ENCODE results near the gene DNAJA1. TPM values are rescaled to one million over a fixed set of nuclear protein-coding genes. Genes with fewer than 3 reads are reported as not detected.

DNAJA1 gene
- total and polyA plus RNA-seq, 2 donors (not counting 3 experiments of a cell fraction or from before 2014, with no cell fraction given), result 72.9 to 182 TPM

GRCh38 chr9:33044677-33045282, 19.7 kb downstream of the DNAJA1 start:
- TF ChIP-seq POLR2A (IDR thresholded peaks at IDR 0.05; ENCODE audit: low read depth, low read length) (no peak), GATA2 (IDR thresholded peaks at IDR 0.05; ENCODE audit: insufficient read depth, insufficient read length, low read depth, low read length) (no peak)
- TF ChIP-seq, protein P1, sequence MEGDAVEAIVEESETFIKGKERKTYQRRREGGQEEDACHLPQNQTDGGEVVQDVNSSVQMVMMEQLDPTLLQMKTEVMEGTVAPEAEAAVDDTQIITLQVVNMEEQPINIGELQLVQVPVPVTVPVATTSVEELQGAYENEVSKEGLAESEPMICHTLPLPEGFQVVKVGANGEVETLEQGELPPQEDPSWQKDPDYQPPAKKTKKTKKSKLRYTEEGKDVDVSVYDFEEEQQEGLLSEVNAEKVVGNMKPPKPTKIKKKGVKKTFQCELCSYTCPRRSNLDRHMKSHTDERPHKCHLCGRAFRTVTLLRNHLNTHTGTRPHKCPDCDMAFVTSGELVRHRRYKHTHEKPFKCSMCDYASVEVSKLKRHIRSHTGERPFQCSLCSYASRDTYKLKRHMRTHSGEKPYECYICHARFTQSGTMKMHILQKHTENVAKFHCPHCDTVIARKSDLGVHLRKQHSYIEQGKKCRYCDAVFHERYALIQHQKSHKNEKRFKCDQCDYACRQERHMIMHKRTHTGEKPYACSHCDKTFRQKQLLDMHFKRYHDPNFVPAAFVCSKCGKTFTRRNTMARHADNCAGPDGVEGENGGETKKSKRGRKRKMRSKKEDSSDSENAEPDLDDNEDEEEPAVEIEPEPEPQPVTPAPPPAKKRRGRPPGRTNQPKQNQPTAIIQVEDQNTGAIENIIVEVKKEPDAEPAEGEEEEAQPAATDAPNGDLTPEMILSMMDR (IDR thresholded peaks at IDR 0.05; ENCODE audit: extremely low read depth in 1 of 2, insufficient read depth in 1 of 2, low read depth in 1 of 2, low read length in 2 of 2), result peak; percentile 17 to 34
- H3K9me3 ChIP-seq (replicated peaks; ENCODE audit: control insufficient read depth, insufficient read depth, low read length), result no peaks in the 10 kb centered on the region
- CTCF ChIA-PET, result interaction anchor here (0.6 to 1.2 kb wide), 5 partner anchors 10 to 126 kb away, joined by 3 to 4 read pairs (median 3); partner anchors contain the start of gene DNAJA1
- H3K9me1 ChIP-seq (replicated peaks; ENCODE audit: control insufficient read depth, extremely low read depth, insufficient read depth, low read length), result no peaks in the 10 kb centered on the region
- no peaks in the 10 kb centered on the region for H3K79me2 ChIP-seq (ENCODE audit: control insufficient read depth, insufficient read depth, low read length)
- dilution Hi-C loops (cut with MboI; ENCODE audit: extremely low pct_ligation_motif_present, low sequenced_read_pairs), result no loop called here
- peak overlapping the region; percentile 88 for H3K9ac ChIP-seq (replicated peaks; ENCODE audit: extremely low read depth, insufficient read depth, low read length)
- intact Hi-C loops (cut with micrococcal nuclease), result loop anchor here (1.0 to 5.0 kb wide), 2 partner anchors 181 to 667 kb away; no protein-coding TSS in a partner anchor
- H2AFZ ChIP-seq (ENCODE audit: low read depth, low read length), result peak overlapping the region; percentile 76
- H3K4me2 ChIP-seq (ENCODE audit: insufficient read depth, low read length), result peak overlapping the region; percentile 70
- no TSS peak for BruUV-seq (replicated peaks)
- FAIRE-seq (no peak), DNase-seq (ENCODE audit: low read depth, low spot score) (no peak)
- H3K4me3 ChIP-seq (replicated peaks in 1 of 3; ENCODE audit: insufficient read depth in 1 of 3, low read depth in 1 of 3, low read length in 3 of 3), result peak overlapping the region; percentile 51 to 74 (median 65)
- peak overlapping the region; percentile 81 for H3K27ac ChIP-seq (ENCODE audit: insufficient read depth, low read depth, low read length)
- peaks cover 8 to 10% of the 10 kb centered on the region in 2 experiments for H3K36me3 ChIP-seq (ENCODE audit: control insufficient read depth in 2 of 2, extremely low read depth in 1 of 2, insufficient read depth in 2 of 2, low read length in 2 of 2)
- no peaks in the 10 kb centered on the region for H3K27me3 ChIP-seq (ENCODE audit: control insufficient read depth in 2 of 2, insufficient read depth in 2 of 2, low read length in 2 of 2)
- no peaks in the 10 kb centered on the region for H4K20me1 ChIP-seq (replicated peaks; ENCODE audit: control insufficient read depth, extremely low read depth, insufficient read depth, low read length)
- peaks cover 11% of the 10 kb centered on the region for H3K4me1 ChIP-seq (ENCODE audit: control insufficient read depth, extremely low read depth, insufficient read depth, low read length)
- POLR2A ChIA-PET, result interaction anchor here (2.5 kb wide), 1 partner anchor 20 kb away, joined by 15 read pairs; the partner anchor contains the start of gene DNAJA1

DNA sequence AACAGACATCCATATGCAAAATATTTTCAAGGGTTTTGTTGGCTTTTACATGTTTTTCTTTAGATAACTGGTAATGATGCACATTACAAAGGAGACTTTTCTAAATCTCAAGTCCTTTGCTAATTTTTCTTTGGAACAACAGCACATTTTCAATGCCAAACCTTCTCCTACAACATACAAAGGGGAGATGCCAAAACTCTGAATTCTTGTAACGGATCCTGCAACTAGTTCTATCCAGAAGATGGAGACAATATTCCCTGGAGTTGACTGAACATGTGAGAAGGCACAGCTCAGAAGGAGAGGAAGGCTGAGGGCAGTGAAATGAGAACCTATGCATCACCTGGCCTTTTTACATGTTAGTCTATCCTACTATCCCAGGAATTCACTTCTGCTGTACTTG, 21.0 kb downstream of the DNAJA1 start:
- no peak overlapping the region for H3K9ac ChIP-seq (replicated peaks; ENCODE audit: extremely low read depth, insufficient read depth, low read length)
- no peak overlapping the region for H3K27ac ChIP-seq (ENCODE audit: insufficient read depth, low read depth, low read length)
- no peaks in the 10 kb centered on the region for H4K20me1 ChIP-seq (replicated peaks; ENCODE audit: control insufficient read depth, extremely low read depth, insufficient read depth, low read length)
- H3K79me2 ChIP-seq (ENCODE audit: control insufficient read depth, insufficient read depth, low read length), result no peaks in the 10 kb centered on the region
- DNase-seq (ENCODE audit: low read depth, low spot score) (no peak), FAIRE-seq (no peak)
- ChIA-PET CTCF (interaction anchor here (1.1 kb wide), 1 partner anchor 180 kb away, joined by 10 read pairs; no protein-coding TSS in a partner anchor), POLR2A (no interaction called here)
- no peak for TF ChIP-seq GATA2 (IDR thresholded peaks at IDR 0.05; ENCODE audit: insufficient read depth, insufficient read length, low read depth, low read length)
- peaks cover 11% of the 10 kb centered on the region for H3K4me1 ChIP-seq (ENCODE audit: control insufficient read depth, extremely low read depth, insufficient read depth, low read length)
- no peak overlapping the region for H2AFZ ChIP-seq (ENCODE audit: low read depth, low read length)
- no peaks in the 10 kb centered on the region for H3K9me3 ChIP-seq (replicated peaks; ENCODE audit: control insufficient read depth, insufficient read depth, low read length)
- dilution Hi-C loops (cut with MboI; ENCODE audit: extremely low pct_ligation_motif_present, low sequenced_read_pairs), result no loop called here
- intact Hi-C loops (cut with micrococcal nuclease), result no loop called here
- peaks cover 0 to 10% of the 10 kb centered on the region in 2 experiments for H3K36me3 ChIP-seq (ENCODE audit: control insufficient read depth in 2 of 2, extremely low read depth in 1 of 2, insufficient read depth in 2 of 2, low read length in 2 of 2)
- no peak overlapping the region for H3K4me2 ChIP-seq (ENCODE audit: insufficient read depth, low read length)
- H3K4me3 ChIP-seq (replicated peaks in 1 of 3; ENCODE audit: insufficient read depth in 1 of 3, low read depth in 1 of 3, low read length in 3 of 3), result no peak overlapping the region
- H3K27me3 ChIP-seq (ENCODE audit: control insufficient read depth in 2 of 2, insufficient read depth in 2 of 2, low read length in 2 of 2), result no peaks in the 10 kb centered on the region
- no TSS peak for BruUV-seq (replicated peaks)
- H3K9me1 ChIP-seq (replicated peaks; ENCODE audit: control insufficient read depth, extremely low read depth, insufficient read depth, low read length), result no peaks in the 10 kb centered on the region

Data from endothelial cell of umbilical vein (primary cell).